DMS 273 treated with DMSO at 0.1 percent for 48 hours (cell line): Measurements from ENCODE around the gene RRAGA.
"Not testable (repeated sequence)": the region's sequence is repeated elsewhere in the genome, so short reads cannot be mapped to it uniquely, and the experiment has no call there.

ENCODE experiments used
- DNase-seq: peaks from one replicate; lab custom pipeline; 2025; lab: John Stamatoyannopoulos, UW

The RRAGA gene

GRCh38 chr9:19087106-19088000, 38.1 kb downstream of the RRAGA start:
- no peak for DNase-seq

DNA sequence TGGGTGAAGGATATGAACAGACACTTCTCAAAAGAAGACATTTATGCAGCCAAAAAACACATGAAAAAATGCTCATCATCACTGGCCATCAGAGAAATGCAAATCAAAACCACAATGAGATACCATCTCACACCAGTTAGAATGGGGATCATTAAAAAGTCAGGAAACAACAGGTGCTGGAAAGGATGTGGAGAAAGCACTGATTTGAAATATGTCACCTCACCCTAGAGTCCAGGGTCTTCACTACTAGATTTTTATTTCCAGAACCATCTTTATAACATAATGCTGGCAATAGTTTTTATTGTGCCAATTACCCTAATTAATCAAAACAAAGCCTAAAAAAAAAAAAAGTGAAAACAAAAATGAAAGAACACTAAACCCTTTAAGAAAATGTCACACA, 48.2 kb downstream of the RRAGA start:
- not testable (repeated sequence) for DNase-seq
